ENCODE results near the gene STEAP1B.

DNA sequence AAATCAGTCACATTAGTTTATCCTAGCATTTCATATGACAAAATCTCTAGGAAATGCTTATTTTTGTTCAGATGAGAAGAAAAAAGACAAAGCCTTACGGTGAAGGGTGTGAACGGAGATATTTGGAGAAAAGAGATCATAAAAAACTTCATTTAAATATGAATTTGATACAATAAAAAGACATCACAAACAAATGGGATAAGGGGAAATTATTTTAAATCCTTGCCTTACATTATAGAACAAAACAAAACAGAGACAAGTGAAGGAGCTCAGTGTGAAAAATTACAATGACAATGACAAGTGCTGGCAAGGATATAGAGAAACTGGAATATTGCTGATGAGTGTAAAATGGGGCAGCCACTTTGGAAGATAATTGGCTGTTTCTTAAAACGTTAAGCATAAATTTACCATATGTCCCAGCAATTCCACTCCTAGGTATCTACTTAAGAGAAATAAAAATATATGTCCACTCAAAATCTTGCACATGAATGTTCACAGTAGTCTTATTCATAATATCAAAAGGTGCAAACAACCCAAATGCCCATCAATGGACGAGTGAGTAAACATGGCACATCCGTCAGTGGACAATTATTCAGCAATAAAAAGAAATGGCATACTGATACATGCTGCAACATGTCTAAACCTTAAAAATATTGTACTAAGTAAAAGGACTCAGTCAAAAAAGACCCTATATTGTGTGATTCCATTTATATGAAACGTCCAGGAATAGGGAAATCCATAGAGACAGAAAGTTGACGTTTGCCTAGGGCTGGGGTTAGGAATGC, 77.0 kb downstream of the STEAP1B start:
- TF ChIP-seq, protein P1, sequence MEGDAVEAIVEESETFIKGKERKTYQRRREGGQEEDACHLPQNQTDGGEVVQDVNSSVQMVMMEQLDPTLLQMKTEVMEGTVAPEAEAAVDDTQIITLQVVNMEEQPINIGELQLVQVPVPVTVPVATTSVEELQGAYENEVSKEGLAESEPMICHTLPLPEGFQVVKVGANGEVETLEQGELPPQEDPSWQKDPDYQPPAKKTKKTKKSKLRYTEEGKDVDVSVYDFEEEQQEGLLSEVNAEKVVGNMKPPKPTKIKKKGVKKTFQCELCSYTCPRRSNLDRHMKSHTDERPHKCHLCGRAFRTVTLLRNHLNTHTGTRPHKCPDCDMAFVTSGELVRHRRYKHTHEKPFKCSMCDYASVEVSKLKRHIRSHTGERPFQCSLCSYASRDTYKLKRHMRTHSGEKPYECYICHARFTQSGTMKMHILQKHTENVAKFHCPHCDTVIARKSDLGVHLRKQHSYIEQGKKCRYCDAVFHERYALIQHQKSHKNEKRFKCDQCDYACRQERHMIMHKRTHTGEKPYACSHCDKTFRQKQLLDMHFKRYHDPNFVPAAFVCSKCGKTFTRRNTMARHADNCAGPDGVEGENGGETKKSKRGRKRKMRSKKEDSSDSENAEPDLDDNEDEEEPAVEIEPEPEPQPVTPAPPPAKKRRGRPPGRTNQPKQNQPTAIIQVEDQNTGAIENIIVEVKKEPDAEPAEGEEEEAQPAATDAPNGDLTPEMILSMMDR (IDR thresholded peaks at IDR 0.05; ENCODE audit: insufficient read depth, low read depth, low read length): no peak
- TF ChIP-seq EZH2 (IDR thresholded peaks at IDR 0.05; ENCODE audit: insufficient read depth, low read length): no peak

All from astrocyte (in vitro differentiated cells and primary cell).